Aorta (tissue), 5 donors: ENCODE results near the gene KNSTRN. TPM values are rescaled to one million over a fixed set of nuclear protein-coding genes. Genes with fewer than 3 reads are reported as not detected.

Experiments
- ATAC-seq: fragments of 200-7000 bp; cut with Tn5 transposase; one replicate; pipeline ENCODE4 v1.9.1; 2022; ENCODE audit warnings: moderate library complexity; ENCODE audit not compliant: low FRiP score
- DNase-seq, 2 donors: peaks; one replicate each; pipeline ENCODE4 v3.0.0-alpha.2; 2020
- H3K27ac ChIP-seq, 2 donors: one replicate each; pipeline ENCODE4 v1.5.1; 2013; ENCODE audit warnings: low read length in 2 of 2, mild to moderate bottlenecking in 2 of 2, moderate library complexity in 2 of 2, control low read depth in 1 of 2, inconsistent platforms in 1 of 2, low read depth in 1 of 2
- H3K27me3 ChIP-seq, 2 donors: one replicate each; pipeline ENCODE4 v1.6.1; 2013; ENCODE audit warnings: control low read depth in 1 of 2, low read length in 1 of 2, mild to moderate bottlenecking in 1 of 2, moderate library complexity in 1 of 2; ENCODE audit not compliant: insufficient read depth in 2 of 2, control insufficient read depth in 1 of 2
- H3K36me3 ChIP-seq, 2 donors: one replicate each; pipeline ENCODE4 v1.6.1; 2013; ENCODE audit warnings: control low read depth in 1 of 2, low read length in 1 of 2, mild to moderate bottlenecking in 1 of 2; ENCODE audit not compliant: insufficient read depth in 2 of 2, control insufficient read depth in 1 of 2
- H3K4me1 ChIP-seq, 2 donors: one replicate each; pipeline ENCODE4 v1.6.1; 2013; ENCODE audit warnings: low read length in 2 of 2, control low read depth in 1 of 2, mild to moderate bottlenecking in 1 of 2, moderate library complexity in 1 of 2; ENCODE audit not compliant: insufficient read depth in 2 of 2, control insufficient read depth in 1 of 2
- H3K4me3 ChIP-seq, 2 donors: one replicate each; pipeline ENCODE4 v1.5.1; 2013; ENCODE audit warnings: low read length in 2 of 2, control low read depth in 1 of 2, mild to moderate bottlenecking in 1 of 2
- H3K9me3 ChIP-seq: one replicate; pipeline ENCODE4 v1.6.1; 2013; ENCODE audit warnings: mild to moderate bottlenecking, low read length; ENCODE audit not compliant: control insufficient read depth
- WGBS, 2 donors: extraction: QIAGEN DNeasy Blood & Tissue Kit; methylation state at CpG; one replicate each; pipeline ENCODE4 v1.1.7; 2013; 5-methylcytosine and 5-hydroxymethylcytosine counted together
- intact Hi-C, 2 donors: fragments of 100-400 bp; cut with DNase I; formaldehyde crosslinking; loops; one replicate each; pipeline versions ENCODE4 v1.14.2 to v1.15.0; 2022
- polyA plus RNA-seq, 2 donors: library from polyadenylated mRNA; stranded (reverse); fragments of 200-250 nt; gene quantifications; one replicate each; pipeline ENCODE4 v1.2.3, GENCODE V29; 2013
- total RNA-seq, 2 donors: library from RNA; stranded (reverse); fragmentation: NEBNext Ultra II Directional; extraction: Animal tissue kit (Norgen Biotek cat#: 25700); gene quantifications; one replicate each; pipeline ENCODE4 v1.2.1, GENCODE V29; 2021
- donor health status: healthy with polysubstance abuse.
- donor health status: Bipolar disorder and iron deficiency.
- donor health status: DM: no; HTN: no; CAD: no.
- donor health status: DM: no; HTN: no; CAD: no.
- donor health status: DM: yes; HTN: yes; CAD: no.

The KNSTRN gene
- total and polyA plus RNA-seq, 4 donors, result 3.1 to 7.6 (median 5.4) TPM

DNA sequence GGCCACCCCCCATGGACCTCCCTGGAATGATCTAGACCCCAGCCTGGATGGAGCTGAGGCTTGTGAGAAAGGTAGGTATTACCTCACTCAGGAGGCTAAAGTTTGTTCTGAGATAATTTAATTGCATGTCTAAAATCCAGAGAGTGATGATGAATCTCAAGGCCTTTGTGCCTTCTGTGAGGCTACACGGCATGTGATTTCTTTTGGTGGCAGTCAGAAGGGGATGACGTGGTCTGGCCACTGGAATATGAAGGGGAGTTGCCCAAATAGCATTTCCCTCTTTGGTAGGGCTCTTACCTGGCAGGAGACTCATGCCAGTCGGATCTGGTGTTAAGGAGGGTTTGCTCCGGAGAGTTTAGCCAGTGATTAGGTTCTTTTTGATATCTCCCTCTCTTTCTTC lies 60.7 kb downstream of the KNSTRN start:
- H3K9me3 ChIP-seq, result no peaks in the 10 kb centered on the region
- H3K27ac ChIP-seq, result no peak overlapping the region
- no peak overlapping the region for H3K4me3 ChIP-seq
- no peaks in the 10 kb centered on the region for H3K27me3 ChIP-seq
- DNase-seq (no peak), ATAC-seq (no peak)
- intact Hi-C loops, result loop anchor here in 1 of 2 donors (5.0 to 10.0 kb wide), 2 partner anchors 64 to 122 kb away; partner anchors contain the start of genes CCDC32 and RPUSD2
- H3K36me3 ChIP-seq, result no peaks in the 10 kb centered on the region
- H3K4me1 ChIP-seq, result peaks cover 0 to 2% of the 10 kb centered on the region in 2 donors
- 85 to 86% methylated on average over 4 of the region's 4 CpGs for WGBS, 2 donors

GRCh38 chr15:40443846-40444245 lies 61.3 kb downstream of the KNSTRN start:
- Histone ChIP-seq H3K4me3 (no peak overlapping the region), H3K4me1 (peaks cover 0 to 2% of the 10 kb centered on the region in 2 donors), H3K27me3 (no peaks in the 10 kb centered on the region), H3K27ac (no peak overlapping the region), H3K9me3 (no peaks in the 10 kb centered on the region), H3K36me3 (no peaks in the 10 kb centered on the region)
- WGBS, 2 donors, result 83 to 87% methylated on average over 3 of the region's 3 CpGs
- DNase-seq, result no peak
- intact Hi-C loops, result loop anchor here in 1 of 2 donors (5.0 to 10.0 kb wide), 2 partner anchors 63 to 121 kb away; partner anchors contain the start of genes CCDC32 and RPUSD2
- ATAC-seq, result no peak

Other genes with a start within 250 kb of the KNSTRN start
- gene BUB1B, start 221.7 kb upstream of the KNSTRN start, total RNA-seq, result 1 to 10 TPM in 1 of 2 donors, under 1 TPM in 1; 0.84 to 5.0 TPM
- 1 to 10 TPM in 1 of 2 donors, under 1 TPM in 1; 0.51 to 3.0 TPM for gene BUB1B, start 221.7 kb upstream of the KNSTRN start, polyA plus RNA-seq
- gene PAK6, start 143.7 kb upstream of the KNSTRN start, total RNA-seq, result under 1 TPM; 0.81 to 0.91 TPM
- gene PAK6, start 143.7 kb upstream of the KNSTRN start, polyA plus RNA-seq, result not detected
- gene ANKRD63, start 99.7 kb upstream of the KNSTRN start, total RNA-seq, result not detected
- not detected for gene ANKRD63, start 99.7 kb upstream of the KNSTRN start, polyA plus RNA-seq
- gene PLCB2, start 74.8 kb upstream of the KNSTRN start, total RNA-seq, result 10 to 100 TPM; 23.6 to 55.8 TPM
- gene PLCB2, start 74.8 kb upstream of the KNSTRN start, polyA plus RNA-seq, result 1 to 10 TPM; 5.8 to 7.2 TPM
- 10 to 100 TPM; 59.4 to 70.0 TPM for gene INAFM2, start 59.0 kb upstream of the KNSTRN start, total RNA-seq
- 10 to 100 TPM; 26.0 to 53.6 TPM for gene INAFM2, start 59.0 kb upstream of the KNSTRN start, polyA plus RNA-seq
- gene CCDC9B, start 41.8 kb upstream of the KNSTRN start, total RNA-seq, result 10 to 100 TPM; 59.6 to 66.6 TPM
- gene CCDC9B, start 41.8 kb upstream of the KNSTRN start, polyA plus RNA-seq, result 10 to 100 TPM; 16.2 to 44.2 TPM
- gene PHGR1, start 31.7 kb upstream of the KNSTRN start, total RNA-seq, result not detected
- gene PHGR1, start 31.7 kb upstream of the KNSTRN start, polyA plus RNA-seq, result 1,000 to 10,000 TPM in 1 of 2 donors, 10 to 100 TPM in 1; 45.9 to 1,323 TPM
- gene DISP2, start 24.5 kb upstream of the KNSTRN start, total RNA-seq, result under 1 TPM; 0.49 to 0.60 TPM
- under 1 TPM; 0.08 to 0.13 TPM for gene DISP2, start 24.5 kb upstream of the KNSTRN start, polyA plus RNA-seq
- gene IVD, start 23.1 kb downstream of the KNSTRN start, total RNA-seq, result 10 to 100 TPM; 41.7 to 63.0 TPM
- 10 to 100 TPM; 16.4 to 48.4 TPM for gene IVD, start 23.1 kb downstream of the KNSTRN start, polyA plus RNA-seq
- gene BAHD1, start 58.2 kb downstream of the KNSTRN start, total RNA-seq, result 10 to 100 TPM; 17.5 to 21.2 TPM
- gene BAHD1, start 58.2 kb downstream of the KNSTRN start, polyA plus RNA-seq, result 1 to 10 TPM; 4.8 to 9.4 TPM
- gene CHST14, start 88.3 kb downstream of the KNSTRN start, total RNA-seq, result 10 to 100 TPM; 14.0 to 21.4 TPM
- gene CHST14, start 88.3 kb downstream of the KNSTRN start, polyA plus RNA-seq, result 10 to 100 TPM in 1 of 2 donors, 1 to 10 TPM in 1; 2.8 to 15.6 TPM
- gene CCDC32, start 182.3 kb downstream of the KNSTRN start, total RNA-seq, result 10 to 100 TPM; 32.0 to 34.0 TPM
- gene CCDC32, start 182.3 kb downstream of the KNSTRN start, polyA plus RNA-seq, result 10 to 100 TPM; 18.8 to 27.4 TPM
- 1 to 10 TPM; 4.8 to 6.1 TPM for gene RPUSD2, start 186.6 kb downstream of the KNSTRN start, total RNA-seq
- 1 to 10 TPM; 3.4 to 4.4 TPM for gene RPUSD2, start 186.6 kb downstream of the KNSTRN start, polyA plus RNA-seq
- 1 to 10 TPM in 1 of 2 donors, under 1 TPM in 1; 0.42 to 1.6 TPM for gene KNL1, start 211.5 kb downstream of the KNSTRN start, total RNA-seq
- under 1 TPM; 0.03 to 0.50 TPM for gene KNL1, start 211.5 kb downstream of the KNSTRN start, polyA plus RNA-seq